Measurements from ENCODE around the gene STON1.
"Not testable (repeated sequence)": the region's sequence is repeated elsewhere in the genome, so short reads cannot be mapped to it uniquely, and the experiment has no call there.

Gene STON1

GRCh38 chr2:48530033-48530811 lies at the start of gene STON1:
STON1 (plus strand) TSS chr2:48530154; CDS start chr2:48580634, 50,480 bp downstream.
- peak; percentile 4 for DNase-seq (ENCODE audit: low read depth)

GRCh38 chr2:48480526-48480925 lies 49.4 kb upstream of the STON1 start:
- DNase-seq (ENCODE audit: low read depth): no peak

GRCh38 chr2:48482313-48482712 lies 47.6 kb upstream of the STON1 start:
- DNase-seq (ENCODE audit: low read depth): no peak

- DNase-seq (ENCODE audit: low read depth): no peak
These were observed 47.2 kb upstream of the STON1 start for GRCh38 chr2:48482769-48483168.

GRCh38 chr2:48483506-48483905 lies 46.4 kb upstream of the STON1 start:
- DNase-seq (ENCODE audit: low read depth): no peak

GRCh38 chr2:48483916-48484315 lies 46.0 kb upstream of the STON1 start:
- DNase-seq (ENCODE audit: low read depth): no peak

GRCh38 chr2:48488545-48488944 lies 41.4 kb upstream of the STON1 start:
- DNase-seq (ENCODE audit: low read depth): no peak

GRCh38 chr2:48496849-48497248 lies 33.1 kb upstream of the STON1 start:
- DNase-seq (ENCODE audit: low read depth): no peak

- no peak for DNase-seq (ENCODE audit: low read depth)
These were observed 25.2 kb upstream of the STON1 start for GRCh38 chr2:48504647-48505327.

- DNase-seq (ENCODE audit: low read depth): no peak
These were observed 22.8 kb upstream of the STON1 start for GRCh38 chr2:48507111-48507510.

- no peak for DNase-seq (ENCODE audit: low read depth)
These were observed 21.4 kb upstream of the STON1 start for GRCh38 chr2:48508461-48509124.

- no peak for DNase-seq (ENCODE audit: low read depth)
These were observed 19.6 kb upstream of the STON1 start for GRCh38 chr2:48510329-48510728.

GRCh38 chr2:48511849-48512470 lies 18.0 kb upstream of the STON1 start:
- DNase-seq (ENCODE audit: low read depth): no peak

- no peak for DNase-seq (ENCODE audit: low read depth)
These were observed 17.4 kb upstream of the STON1 start for GRCh38 chr2:48512571-48512970.

- no peak for DNase-seq (ENCODE audit: low read depth)
These were observed 15.5 kb upstream of the STON1 start for GRCh38 chr2:48514348-48515003.

GRCh38 chr2:48515513-48515985 lies 14.4 kb upstream of the STON1 start:
- DNase-seq (ENCODE audit: low read depth): no peak

- no peak for DNase-seq (ENCODE audit: low read depth)
These were observed 10.4 kb upstream of the STON1 start for GRCh38 chr2:48519593-48519992.

- DNase-seq (ENCODE audit: low read depth): not testable (repeated sequence)
These were observed 5.2 kb upstream of the STON1 start for GRCh38 chr2:48524756-48525155.

- DNase-seq (ENCODE audit: low read depth): no peak
These were observed 4.5 kb upstream of the STON1 start for GRCh38 chr2:48525269-48525943.

GRCh38 chr2:48527226-48527885 lies 2.6 kb upstream of the STON1 start:
- no peak for DNase-seq (ENCODE audit: low read depth)

GRCh38 chr2:48528431-48528830 lies 1.5 kb upstream of the STON1 start:
- no peak for DNase-seq (ENCODE audit: low read depth)
